Natural killer cell (primary cell): ENCODE data around the gene ZNF232. TPM values are rescaled to one million over a fixed set of nuclear protein-coding genes. Genes with fewer than 3 reads are reported as not detected.
"Not testable (repeated sequence)": the region's sequence is repeated elsewhere in the genome, so short reads cannot be mapped to it uniquely, and the experiment has no call there.

Experiments
- ATAC-seq, 3 donors: fragments of 150-1000 bp in 2 of 3; fragments of 200-7000 bp in 1 of 3; cut with Tn5 transposase; 1 replicate in 1 of 3; 2 replicates in 2 of 3; pipeline ENCODE4 v1.10.0; 2021; ENCODE audit warnings: mild to moderate bottlenecking in 2 of 3, moderate library complexity in 2 of 3
- DNase-seq, 2 donors: peaks; one replicate each; pipeline versions ENCODE4 v3.0.0 to v3.0.0-alpha.2; 2013 to 2021; ENCODE audit warnings: mixed read lengths in 1 of 2
- H3K27ac ChIP-seq: one replicate; pipeline ENCODE4 v1.5.1; 2013; ENCODE audit warnings: mild to moderate bottlenecking, low read length
- H3K27me3 ChIP-seq: one replicate; pipeline ENCODE4 v1.6.1; 2013; ENCODE audit warnings: low read length; ENCODE audit not compliant: control insufficient read depth, insufficient read depth
- H3K36me3 ChIP-seq: one replicate; pipeline ENCODE4 v1.6.1; 2013; ENCODE audit warnings: low read length; ENCODE audit not compliant: control insufficient read depth, insufficient read depth
- H3K4me1 ChIP-seq: one replicate; pipeline ENCODE4 v1.6.1; 2013; ENCODE audit warnings: low read length; ENCODE audit not compliant: control insufficient read depth, insufficient read depth
- H3K4me3 ChIP-seq: one replicate; pipeline ENCODE4 v1.5.1; 2013; ENCODE audit warnings: low read length
- H3K9me3 ChIP-seq: one replicate; pipeline ENCODE4 v1.6.1; 2013; ENCODE audit warnings: low read length; ENCODE audit not compliant: control insufficient read depth, insufficient read depth
- H3K27ac Mint-ChIP-seq, 2 donors: one replicate each; pipeline ENCODE4 v1.8.0; 2022; ENCODE audit warnings: mild to moderate bottlenecking in 2 of 2, mixed read lengths in 2 of 2, moderate library complexity in 1 of 2
- H3K27me3 Mint-ChIP-seq, 2 donors: one replicate each; pipeline ENCODE4 v1.8.0; 2022; ENCODE audit warnings: low read depth in 2 of 2, mixed read lengths in 2 of 2
- H3K36me3 Mint-ChIP-seq: one replicate; pipeline ENCODE4 v1.8.0; 2022; ENCODE audit warnings: mixed read lengths
- H3K4me1 Mint-ChIP-seq, 2 donors: one replicate each; pipeline ENCODE4 v1.8.0; 2022; ENCODE audit warnings: mixed read lengths in 2 of 2
- H3K4me3 Mint-ChIP-seq: one replicate; pipeline ENCODE4 v1.8.0; 2022; ENCODE audit warnings: mild to moderate bottlenecking, moderate library complexity, mixed read lengths
- H3K9me3 Mint-ChIP-seq, 2 donors: one replicate each; pipeline ENCODE4 v1.8.0; 2022; ENCODE audit warnings: mixed read lengths in 2 of 2
- CTCF ChIP-seq: fragments of 200-600 bp; IDR thresholded peaks from one replicate; pipeline ENCODE4 v1.8.0; 2022; ENCODE audit warnings: antibody characterized with exemption
- WGBS: methylation state at CpG from one replicate; pipeline ENCODE4 v1.1.7; 2013; ENCODE audit warnings: missing lambda C conversion rate; ENCODE audit not compliant: insufficient coverage; 5-methylcytosine and 5-hydroxymethylcytosine counted together
- intact Hi-C: fragments of 100-400 bp; cut with micrococcal nuclease; formaldehyde crosslinking; loops from one replicate; pipeline ENCODE4 v1.14.2; 2022
- total RNA-seq, 4 donors: library from RNA; stranded (reverse); fragments of 120-200 nt in 1 of 4; gene quantifications; one replicate each; pipeline versions ENCODE4 v1.2.3 to v1.2.4, GENCODE V29; 2013 to 2022

The ZNF232 gene
- total RNA-seq, 3 donors from 2014 or later (not counting 1 experiment from before 2014, with no cell fraction given), result 2.8 to 6.5 (median 5.6) TPM

- ATAC-seq (no peak), DNase-seq (no peak)
- Histone ChIP-seq H3K27me3 (no peaks in the 10 kb centered on the region), H3K4me3 (no peak overlapping the region), H3K4me1 (no peaks in the 10 kb centered on the region), H3K27ac (no peak overlapping the region), H3K9me3 (no peaks in the 10 kb centered on the region), H3K36me3 (no peaks in the 10 kb centered on the region)
- Mint-ChIP-seq H3K27ac (no peak overlapping the region), H3K4me3 (no peak overlapping the region), H3K27me3 (peaks cover 0 to 2% of the 10 kb centered on the region in 2 donors), H3K4me1 (no peaks in the 10 kb centered on the region), H3K36me3 (no peaks in the 10 kb centered on the region), H3K9me3 (no peaks in the 10 kb centered on the region)
- WGBS, result 88% methylated on average over 24 of the region's 24 CpGs
- intact Hi-C loops, result no loop called here
- no peak for TF ChIP-seq CTCF
Observed at GRCh38 chr17:5138616-5139457, 27.2 kb upstream of the ZNF232 start.

GRCh38 chr17:5138198-5138544 lies 26.5 kb upstream of the ZNF232 start:
- H3K27me3 Mint-ChIP-seq, intact Hi-C loops, H3K9me3 ChIP-seq, H3K4me3 Mint-ChIP-seq, H3K4me1 Mint-ChIP-seq, H3K9me3 Mint-ChIP-seq, H3K4me1 ChIP-seq, H3K27ac Mint-ChIP-seq, H3K27ac ChIP-seq, H3K4me3 ChIP-seq, DNase-seq, H3K27me3 ChIP-seq, H3K36me3 ChIP-seq, ATAC-seq, H3K36me3 Mint-ChIP-seq: not testable (repeated sequence)
- WGBS, result 92% methylated on average over 9 of the region's 9 CpGs

DNA sequence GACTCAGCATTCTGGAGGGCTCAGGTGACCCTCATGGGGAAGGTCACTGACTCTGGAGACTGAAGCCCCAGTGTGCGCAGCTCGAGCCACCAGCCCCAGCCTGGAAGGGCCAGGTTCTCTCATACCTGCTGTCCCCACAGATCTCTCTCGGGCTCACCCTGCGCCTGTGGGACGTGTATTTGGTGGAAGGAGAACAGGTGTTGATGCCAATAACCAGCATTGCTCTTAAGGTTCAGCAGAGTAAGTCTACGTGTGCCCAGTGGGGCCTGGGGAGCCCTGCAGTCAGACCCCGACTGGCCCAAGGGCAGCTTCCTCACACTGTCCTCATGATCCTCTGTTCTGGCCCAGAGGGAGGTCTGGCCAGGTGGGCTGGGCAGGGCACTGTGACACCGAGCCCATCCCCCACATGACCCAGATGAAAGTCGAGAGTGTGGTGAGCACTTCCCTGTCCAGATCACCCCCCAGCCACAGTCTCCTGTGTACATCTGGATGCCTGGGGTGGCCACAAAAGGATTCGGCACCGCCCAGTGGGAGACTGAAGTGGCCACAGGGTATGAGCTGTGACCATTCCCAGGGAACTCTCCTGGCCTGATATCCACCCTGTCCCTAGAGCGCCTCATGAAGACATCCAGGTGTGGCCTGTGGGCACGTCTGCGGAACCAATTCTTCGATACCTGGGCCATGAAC lies 26.0 kb upstream of the ZNF232 start:
- H3K4me1 ChIP-seq, ATAC-seq, H3K27ac Mint-ChIP-seq, H3K9me3 Mint-ChIP-seq, H3K36me3 Mint-ChIP-seq, H3K27me3 Mint-ChIP-seq, H3K4me3 Mint-ChIP-seq, H3K27me3 ChIP-seq, DNase-seq, H3K27ac ChIP-seq, H3K9me3 ChIP-seq, H3K4me3 ChIP-seq, H3K4me1 Mint-ChIP-seq, H3K36me3 ChIP-seq, intact Hi-C loops: not testable (repeated sequence)
- 91% methylated on average over 14 of the region's 15 CpGs for WGBS

GRCh38 chr17:5136580-5137412 lies 25.1 kb upstream of the ZNF232 start:
- H3K4me3 Mint-ChIP-seq, H3K27ac ChIP-seq, H3K36me3 Mint-ChIP-seq, H3K4me1 Mint-ChIP-seq, ATAC-seq, intact Hi-C loops, H3K4me3 ChIP-seq, H3K4me1 ChIP-seq, H3K27ac Mint-ChIP-seq, H3K27me3 Mint-ChIP-seq, H3K36me3 ChIP-seq, H3K9me3 Mint-ChIP-seq, H3K9me3 ChIP-seq, H3K27me3 ChIP-seq, DNase-seq: not testable (repeated sequence)
- 89% methylated on average over 14 of the region's 14 CpGs for WGBS
